GM10266 (cell line): ENCODE data around the gene SIGLEC11.

Experiments
- DNase-seq: peaks from one replicate; pipeline ENCODE4 v3.0.0; 2012; ENCODE audit errors: extremely low spot score
- TF ChIP-seq, protein P1 (sequence below): IDR thresholded peaks from 2 replicates; pipeline ENCODE4 v1.5.1; 2012; ENCODE audit warnings: mild to moderate bottlenecking, low read depth; ENCODE audit not compliant: control insufficient read depth, insufficient read depth; ENCODE audit errors: missing control alignments

Gene SIGLEC11

DNA sequence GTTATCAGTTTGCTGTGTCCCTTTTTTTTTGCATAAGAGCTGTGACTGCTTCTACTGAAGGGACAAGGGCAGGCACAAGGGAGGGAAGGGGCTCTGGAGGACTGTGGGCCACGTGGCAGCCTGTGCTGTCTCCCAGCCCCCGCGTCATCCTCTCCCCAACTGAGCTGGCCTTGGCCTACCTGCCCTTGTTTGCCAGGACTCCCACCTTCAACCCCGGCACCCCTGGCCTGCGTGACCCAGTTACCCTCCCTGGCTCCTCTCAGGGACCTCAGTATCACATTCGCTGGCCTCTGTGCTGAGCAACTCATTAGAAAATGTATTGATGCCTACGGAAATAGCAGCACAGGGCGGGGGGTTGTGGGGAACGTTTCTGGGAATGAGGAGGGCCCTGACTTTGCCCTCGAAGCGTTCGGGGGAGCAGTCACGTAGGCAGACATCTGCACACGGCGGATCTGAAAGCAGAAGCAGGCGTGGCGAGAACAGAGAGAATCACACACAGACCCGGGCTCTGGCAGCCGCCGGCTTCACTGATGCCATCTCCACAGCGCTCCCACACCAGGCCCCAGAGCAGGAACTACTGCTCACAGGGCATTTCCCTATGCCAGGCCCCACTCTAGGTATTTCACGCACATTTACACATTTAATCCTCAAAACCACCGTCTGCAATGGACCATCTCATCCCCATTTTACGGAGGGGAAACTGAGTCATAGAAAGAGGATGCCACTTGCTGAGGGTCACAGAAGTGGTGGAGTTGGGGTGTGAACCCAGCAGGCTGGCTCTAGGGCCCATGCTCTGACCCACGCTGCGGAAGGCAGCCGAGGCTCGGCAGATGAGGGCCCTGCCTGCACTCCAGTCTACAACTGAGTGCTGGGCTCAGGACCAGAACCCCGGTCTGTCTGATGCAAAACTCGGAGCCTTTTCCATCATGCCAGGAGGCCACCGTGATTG, 37.6 kb downstream of the SIGLEC11 start:
- TF ChIP-seq, protein P1, sequence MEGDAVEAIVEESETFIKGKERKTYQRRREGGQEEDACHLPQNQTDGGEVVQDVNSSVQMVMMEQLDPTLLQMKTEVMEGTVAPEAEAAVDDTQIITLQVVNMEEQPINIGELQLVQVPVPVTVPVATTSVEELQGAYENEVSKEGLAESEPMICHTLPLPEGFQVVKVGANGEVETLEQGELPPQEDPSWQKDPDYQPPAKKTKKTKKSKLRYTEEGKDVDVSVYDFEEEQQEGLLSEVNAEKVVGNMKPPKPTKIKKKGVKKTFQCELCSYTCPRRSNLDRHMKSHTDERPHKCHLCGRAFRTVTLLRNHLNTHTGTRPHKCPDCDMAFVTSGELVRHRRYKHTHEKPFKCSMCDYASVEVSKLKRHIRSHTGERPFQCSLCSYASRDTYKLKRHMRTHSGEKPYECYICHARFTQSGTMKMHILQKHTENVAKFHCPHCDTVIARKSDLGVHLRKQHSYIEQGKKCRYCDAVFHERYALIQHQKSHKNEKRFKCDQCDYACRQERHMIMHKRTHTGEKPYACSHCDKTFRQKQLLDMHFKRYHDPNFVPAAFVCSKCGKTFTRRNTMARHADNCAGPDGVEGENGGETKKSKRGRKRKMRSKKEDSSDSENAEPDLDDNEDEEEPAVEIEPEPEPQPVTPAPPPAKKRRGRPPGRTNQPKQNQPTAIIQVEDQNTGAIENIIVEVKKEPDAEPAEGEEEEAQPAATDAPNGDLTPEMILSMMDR: no peak
- DNase-seq: no peak

DNA sequence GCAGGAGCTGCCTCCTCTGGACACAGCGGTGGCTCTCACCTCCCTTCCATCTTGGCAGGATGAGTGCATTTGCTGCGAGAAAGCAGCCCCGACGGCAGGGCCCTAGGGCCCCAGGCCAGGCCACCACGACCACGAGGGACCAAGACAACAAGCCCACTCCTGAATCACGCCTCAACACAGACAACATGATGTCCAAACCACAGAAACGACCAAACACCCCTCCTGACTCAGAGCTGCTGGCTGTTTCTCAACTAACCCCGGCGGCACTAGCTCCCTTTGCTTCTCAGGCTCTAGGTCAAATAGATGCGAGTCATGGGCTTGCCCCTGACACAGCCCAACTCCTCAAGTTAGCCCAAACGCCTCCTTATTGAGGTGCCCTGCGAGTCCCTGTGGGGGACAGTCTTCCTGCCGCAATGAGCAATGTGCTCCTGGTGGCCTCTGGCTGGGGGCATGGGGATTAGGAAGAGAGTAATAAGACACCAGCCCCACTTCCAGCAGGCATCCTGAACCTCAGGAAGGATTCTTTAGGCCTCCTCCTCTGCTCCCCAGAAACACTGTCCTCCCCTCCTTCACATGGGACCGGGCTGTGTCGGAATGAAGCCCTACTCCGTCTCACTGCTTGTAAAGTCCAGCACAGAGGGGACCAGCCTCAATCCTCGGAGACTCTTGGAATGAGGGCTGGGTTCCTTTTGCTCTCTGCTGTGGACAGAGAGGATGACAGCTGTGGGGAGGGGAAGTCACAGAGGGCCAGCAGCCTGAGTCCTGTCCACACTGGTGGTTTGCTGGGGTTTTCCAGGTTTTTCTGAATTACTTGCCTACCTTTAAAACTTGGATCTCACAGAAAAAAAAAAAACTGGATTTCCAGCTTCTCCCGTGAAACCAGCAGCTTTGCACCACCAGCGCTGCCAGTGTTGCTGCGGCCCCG, 38.8 kb downstream of the SIGLEC11 start:
- TF ChIP-seq, protein P1: no peak
- DNase-seq: no peak

DNA sequence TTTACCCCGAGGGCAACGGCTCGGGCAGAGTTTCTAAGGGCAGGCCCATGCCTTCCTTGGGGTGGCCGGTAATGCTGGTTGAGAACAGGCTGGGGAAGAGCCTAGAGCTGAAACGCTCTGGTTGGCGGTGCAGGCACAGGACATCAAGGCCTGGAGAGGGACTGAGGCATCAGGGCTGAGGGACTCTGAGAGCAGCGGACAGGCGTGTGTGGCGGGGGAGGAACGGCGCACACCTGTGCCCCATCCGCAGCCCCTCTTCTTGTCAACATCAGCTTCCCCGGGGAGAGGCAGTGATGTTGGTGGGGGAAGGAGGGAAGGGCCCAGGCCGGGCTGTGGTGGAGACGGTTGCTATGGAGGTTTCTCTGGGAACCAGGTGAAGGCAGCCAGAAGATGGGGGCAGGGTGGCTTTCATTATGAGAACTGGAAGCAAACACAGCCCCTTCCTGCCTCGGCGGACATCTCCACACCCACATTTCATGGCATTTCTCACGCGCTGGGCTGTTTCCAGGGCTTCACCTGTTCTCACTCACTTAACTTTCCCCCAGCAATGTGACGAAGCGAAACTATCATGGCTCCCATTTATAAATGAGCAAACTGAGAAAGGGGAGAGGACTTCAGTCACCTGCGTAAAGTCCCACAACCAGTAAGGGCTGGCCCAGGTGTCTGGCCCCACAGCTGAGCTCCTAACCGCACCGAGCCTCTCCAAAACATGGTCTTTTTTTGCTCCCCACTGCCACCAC, 40.2 kb downstream of the SIGLEC11 start:
- TF ChIP-seq, protein P1: no peak
- no peak for DNase-seq

DNA sequence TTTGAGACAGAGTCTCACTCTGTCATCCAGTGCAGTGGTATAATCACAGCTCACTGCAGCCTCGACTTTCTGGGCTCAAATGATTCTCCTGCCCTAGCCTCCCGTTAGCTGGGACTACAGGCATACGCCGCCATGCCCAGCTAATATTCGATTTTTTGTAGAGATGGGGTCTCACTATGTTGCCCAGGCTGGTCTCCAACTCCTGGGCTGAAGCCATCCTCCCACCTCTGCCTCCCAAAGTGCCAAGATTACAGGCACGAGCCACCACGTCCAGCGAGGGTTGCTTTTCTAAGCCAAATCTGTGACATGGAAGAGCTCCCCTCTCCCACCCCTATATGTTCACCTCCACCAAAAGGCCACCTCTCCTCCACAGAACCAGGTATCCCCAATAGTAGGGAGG, 42.9 kb downstream of the SIGLEC11 start:
- DNase-seq: no peak
- TF ChIP-seq, protein P1: no peak

DNA sequence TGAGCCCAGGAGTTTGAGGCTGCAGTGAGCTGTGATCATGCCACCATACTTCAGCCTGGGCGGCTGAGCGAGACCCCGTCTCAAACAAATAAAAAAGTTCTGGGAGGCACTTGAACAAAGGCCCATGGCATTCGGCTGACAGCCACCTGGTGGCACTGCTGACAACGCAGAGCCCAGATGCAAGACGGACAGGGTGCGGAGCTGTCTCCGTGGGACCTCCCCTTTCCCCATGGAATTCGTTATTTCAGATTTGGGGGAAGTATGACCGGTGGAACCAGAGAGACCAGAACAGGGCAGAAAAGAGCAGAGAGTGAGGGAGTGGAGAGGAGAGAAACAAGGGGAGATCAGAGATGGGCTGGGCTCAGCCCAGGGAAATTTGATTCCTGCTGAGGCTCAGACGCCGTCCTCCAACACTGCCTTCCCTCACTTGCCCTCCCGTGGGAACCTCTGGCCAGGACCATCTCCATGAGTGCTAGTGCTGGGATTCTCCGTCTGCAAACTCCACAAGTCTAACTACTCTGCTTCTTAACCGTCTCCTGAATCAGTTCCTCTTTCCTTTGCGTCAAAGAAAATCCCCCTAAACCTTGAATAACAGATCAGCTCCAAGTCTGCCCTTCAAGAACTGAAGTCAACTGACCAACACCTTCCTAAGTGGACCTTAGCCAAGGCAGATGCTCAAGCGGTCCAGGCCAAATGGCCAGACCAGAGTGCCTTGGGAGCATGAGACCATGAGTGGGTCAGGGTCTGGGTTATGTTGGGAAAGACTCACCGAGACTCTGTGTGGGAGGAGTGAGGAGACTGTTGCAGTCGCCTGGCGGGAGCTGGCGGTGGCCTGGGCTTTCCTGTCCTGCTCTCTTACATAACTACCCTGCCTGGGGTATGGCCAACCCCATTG, 43.9 kb downstream of the SIGLEC11 start:
- DNase-seq: no peak
- TF ChIP-seq, protein P1: peak; percentile 60

DNA sequence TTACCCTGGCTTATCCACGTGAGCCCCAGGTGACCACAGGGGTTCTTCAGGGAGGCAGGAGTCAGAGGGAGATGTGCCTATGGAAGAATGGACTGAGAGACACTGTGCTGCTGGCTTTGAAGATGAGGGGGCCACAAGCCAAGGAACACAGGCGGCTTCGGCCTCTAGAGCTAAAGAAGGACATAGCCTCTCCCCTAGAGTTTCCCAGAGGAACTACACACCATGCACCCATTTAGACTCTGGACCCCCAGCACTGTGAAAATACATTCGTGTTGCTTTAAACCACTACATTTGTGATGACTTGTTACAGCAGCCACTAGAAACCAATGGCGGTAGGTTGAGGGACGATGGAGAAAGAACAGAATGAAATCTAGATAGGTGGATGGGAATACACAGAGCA, 45.7 kb downstream of the SIGLEC11 start:
- no peak for DNase-seq
- TF ChIP-seq, protein P1: no peak
